HFFc6 (cell line): ENCODE results near the gene SELENOV. TPM values are rescaled to one million over a fixed set of nuclear protein-coding genes. Genes with fewer than 3 reads are reported as not detected.

Experiments
- DNase-seq: peaks from one replicate; pipeline ENCODE4 v3.0.0-alpha.2; 2018
- H3K27ac Mint-ChIP-seq: 2 replicates; pipeline ENCODE4 v1.8.0; 2020; ENCODE audit warnings: mild to moderate bottlenecking, mixed read lengths
- H3K27me3 Mint-ChIP-seq: 2 replicates; pipeline ENCODE4 v1.8.0; 2021; ENCODE audit warnings: mild to moderate bottlenecking, moderate library complexity, mixed read lengths; ENCODE audit not compliant: insufficient read depth
- H3K36me3 Mint-ChIP-seq: 2 replicates; pipeline ENCODE4 v1.8.0; 2021; ENCODE audit warnings: low read depth, mixed read lengths
- H3K4me1 Mint-ChIP-seq: 2 replicates; pipeline ENCODE4 v1.8.0; 2020; ENCODE audit warnings: low read depth, mixed read lengths
- H3K4me3 Mint-ChIP-seq: 2 replicates; pipeline ENCODE4 v1.8.0; 2020; ENCODE audit warnings: mild to moderate bottlenecking, moderate library complexity, mixed read lengths
- H3K9me3 Mint-ChIP-seq: 2 replicates; pipeline ENCODE4 v1.8.0; 2020; ENCODE audit warnings: mild to moderate bottlenecking, mixed read lengths
- CTCF ChIP-seq: fragments of 200-600 bp; sonication (generic); IDR thresholded peaks from 2 replicates; pipeline ENCODE4 v1.5.0; 2021; ENCODE audit warnings: antibody characterized with exemption, mild to moderate bottlenecking
- total RNA-seq, 6 experiments: library from RNA; stranded (reverse); fragmentation: NEBNext Ultra II Directional; extraction: Animal tissue kit (Norgen Biotek cat#: 25700); gene quantifications; 2 replicates in 1 of 6; 3 replicates in 5 of 6; pipeline ENCODE4 v1.2.3, GENCODE V29; 2021

SELENOV gene
- total RNA-seq, 6 experiments from 2014 or later = not detected

GRCh38 chr19:39470724-39471339, 44.1 kb upstream of the SELENOV start:
- Mint-ChIP-seq H3K4me1 (peaks cover 16% of the 10 kb centered on the region), H3K27ac (peak overlapping the region; percentile 60), H3K36me3 (peaks cover 50% of the 10 kb centered on the region), H3K27me3 (peaks cover 4% of the 10 kb centered on the region), H3K4me3 (no peak overlapping the region), H3K9me3 (no peaks in the 10 kb centered on the region)
- no peak for TF ChIP-seq CTCF
- DNase-seq = peak; percentile 16

- no peak overlapping the region; the same call in 1 of the 2 replicates for H3K4me3 Mint-ChIP-seq
- peaks cover 54% of the 10 kb centered on the region for H3K36me3 Mint-ChIP-seq
- no peak for TF ChIP-seq CTCF
- DNase-seq = no peak
- H3K4me1 Mint-ChIP-seq = peaks cover 16% of the 10 kb centered on the region
- H3K9me3 Mint-ChIP-seq = no peaks in the 10 kb centered on the region
- H3K27ac Mint-ChIP-seq = 0 out of 2 replicates have a peak overlapping the region, but pooled peaks have one; percentile 24
- H3K27me3 Mint-ChIP-seq = peaks cover 4% of the 10 kb centered on the region
These were observed 43.0 kb upstream of the SELENOV start for GRCh38 chr19:39471756-39472536.

GRCh38 chr19:39472746-39473442, 42.0 kb upstream of the SELENOV start:
- Mint-ChIP-seq H3K9me3 (no peaks in the 10 kb centered on the region), H3K4me3 (no peak overlapping the region), H3K36me3 (peaks cover 48% of the 10 kb centered on the region), H3K27ac (no peak overlapping the region), H3K4me1 (peaks cover 16% of the 10 kb centered on the region), H3K27me3 (peaks cover 4% of the 10 kb centered on the region)
- TF ChIP-seq CTCF = no peak
- no peak for DNase-seq

- H3K36me3 Mint-ChIP-seq = peaks cover 48% of the 10 kb centered on the region
- peaks cover 4% of the 10 kb centered on the region for H3K27me3 Mint-ChIP-seq
- H3K9me3 Mint-ChIP-seq = no peaks in the 10 kb centered on the region
- DNase-seq = no peak
- no peak overlapping the region for H3K4me3 Mint-ChIP-seq
- H3K4me1 Mint-ChIP-seq = peaks cover 16% of the 10 kb centered on the region
- TF ChIP-seq CTCF = no peak
- no peak overlapping the region for H3K27ac Mint-ChIP-seq
These were observed 41.4 kb upstream of the SELENOV start for GRCh38 chr19:39473443-39473960.

GRCh38 chr19:39474139-39474620, 40.8 kb upstream of the SELENOV start:
- H3K4me1 Mint-ChIP-seq = peaks cover 15% of the 10 kb centered on the region
- no peaks in the 10 kb centered on the region for H3K9me3 Mint-ChIP-seq
- DNase-seq = no peak
- TF ChIP-seq CTCF = peak; percentile 89
- peaks cover 4% of the 10 kb centered on the region for H3K27me3 Mint-ChIP-seq
- 0 out of 2 replicates have a peak overlapping the region, but pooled peaks have one; percentile 18 for H3K27ac Mint-ChIP-seq
- H3K36me3 Mint-ChIP-seq = peaks cover 47% of the 10 kb centered on the region
- H3K4me3 Mint-ChIP-seq = no peak overlapping the region
